ENCODE results near the gene SGCG. TPM values are rescaled to one million over a fixed set of nuclear protein-coding genes. Genes with fewer than 3 reads are reported as not detected.

SGCG gene
- 0.31 TPM for total RNA-seq

GRCh38 chr13:23180711-23181110, at the start of gene SGCG:
Gene SGCG, plus strand, starts transcription at chr13:23180979. Its CDS starts 22,716 bp downstream, at chr13:23203695.

Small RNA genes lying within 50 kb of the gene (small RNA-seq; reads per million reads assigned to genes)
- gene RNU6-58P (ENCODE audit: low replicate concordance) (not detected), gene RNY3P4 (ENCODE audit: low replicate concordance) (not detected)

Data from parietal lobe (tissue), 2 donors.